Activated T-helper 1 cell treated with anti-CD3 and anti-CD28 coated beads, Interleukin-2, amount 50 U/mL, for 16 hours (primary cell): ENCODE results near the gene MYO15A.

Experiments used
- DNase-seq, 2 donors: peaks; one replicate each; pipeline ENCODE4 v3.0.0-alpha.2; 2020; ENCODE audit warnings: low read depth in 1 of 2, low spot score in 1 of 2

The MYO15A gene, protein sequence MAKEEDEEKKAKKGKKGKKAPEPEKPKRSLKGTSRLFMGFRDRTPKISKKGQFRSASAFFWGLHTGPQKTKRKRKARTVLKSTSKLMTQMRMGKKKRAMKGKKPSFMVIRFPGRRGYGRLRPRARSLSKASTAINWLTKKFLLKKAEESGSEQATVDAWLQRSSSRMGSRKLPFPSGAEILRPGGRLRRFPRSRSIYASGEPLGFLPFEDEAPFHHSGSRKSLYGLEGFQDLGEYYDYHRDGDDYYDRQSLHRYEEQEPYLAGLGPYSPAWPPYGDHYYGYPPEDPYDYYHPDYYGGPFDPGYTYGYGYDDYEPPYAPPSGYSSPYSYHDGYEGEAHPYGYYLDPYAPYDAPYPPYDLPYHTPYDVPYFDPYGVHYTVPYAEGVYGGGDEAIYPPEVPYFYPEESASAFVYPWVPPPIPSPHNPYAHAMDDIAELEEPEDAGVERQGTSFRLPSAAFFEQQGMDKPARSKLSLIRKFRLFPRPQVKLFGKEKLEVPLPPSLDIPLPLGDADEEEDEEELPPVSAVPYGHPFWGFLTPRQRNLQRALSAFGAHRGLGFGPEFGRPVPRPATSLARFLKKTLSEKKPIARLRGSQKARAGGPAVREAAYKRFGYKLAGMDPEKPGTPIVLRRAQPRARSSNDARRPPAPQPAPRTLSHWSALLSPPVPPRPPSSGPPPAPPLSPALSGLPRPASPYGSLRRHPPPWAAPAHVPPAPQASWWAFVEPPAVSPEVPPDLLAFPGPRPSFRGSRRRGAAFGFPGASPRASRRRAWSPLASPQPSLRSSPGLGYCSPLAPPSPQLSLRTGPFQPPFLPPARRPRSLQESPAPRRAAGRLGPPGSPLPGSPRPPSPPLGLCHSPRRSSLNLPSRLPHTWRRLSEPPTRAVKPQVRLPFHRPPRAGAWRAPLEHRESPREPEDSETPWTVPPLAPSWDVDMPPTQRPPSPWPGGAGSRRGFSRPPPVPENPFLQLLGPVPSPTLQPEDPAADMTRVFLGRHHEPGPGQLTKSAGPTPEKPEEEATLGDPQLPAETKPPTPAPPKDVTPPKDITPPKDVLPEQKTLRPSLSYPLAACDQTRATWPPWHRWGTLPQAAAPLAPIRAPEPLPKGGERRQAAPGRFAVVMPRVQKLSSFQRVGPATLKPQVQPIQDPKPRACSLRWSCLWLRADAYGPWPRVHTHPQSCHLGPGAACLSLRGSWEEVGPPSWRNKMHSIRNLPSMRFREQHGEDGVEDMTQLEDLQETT (N-terminal part only)

DNA sequence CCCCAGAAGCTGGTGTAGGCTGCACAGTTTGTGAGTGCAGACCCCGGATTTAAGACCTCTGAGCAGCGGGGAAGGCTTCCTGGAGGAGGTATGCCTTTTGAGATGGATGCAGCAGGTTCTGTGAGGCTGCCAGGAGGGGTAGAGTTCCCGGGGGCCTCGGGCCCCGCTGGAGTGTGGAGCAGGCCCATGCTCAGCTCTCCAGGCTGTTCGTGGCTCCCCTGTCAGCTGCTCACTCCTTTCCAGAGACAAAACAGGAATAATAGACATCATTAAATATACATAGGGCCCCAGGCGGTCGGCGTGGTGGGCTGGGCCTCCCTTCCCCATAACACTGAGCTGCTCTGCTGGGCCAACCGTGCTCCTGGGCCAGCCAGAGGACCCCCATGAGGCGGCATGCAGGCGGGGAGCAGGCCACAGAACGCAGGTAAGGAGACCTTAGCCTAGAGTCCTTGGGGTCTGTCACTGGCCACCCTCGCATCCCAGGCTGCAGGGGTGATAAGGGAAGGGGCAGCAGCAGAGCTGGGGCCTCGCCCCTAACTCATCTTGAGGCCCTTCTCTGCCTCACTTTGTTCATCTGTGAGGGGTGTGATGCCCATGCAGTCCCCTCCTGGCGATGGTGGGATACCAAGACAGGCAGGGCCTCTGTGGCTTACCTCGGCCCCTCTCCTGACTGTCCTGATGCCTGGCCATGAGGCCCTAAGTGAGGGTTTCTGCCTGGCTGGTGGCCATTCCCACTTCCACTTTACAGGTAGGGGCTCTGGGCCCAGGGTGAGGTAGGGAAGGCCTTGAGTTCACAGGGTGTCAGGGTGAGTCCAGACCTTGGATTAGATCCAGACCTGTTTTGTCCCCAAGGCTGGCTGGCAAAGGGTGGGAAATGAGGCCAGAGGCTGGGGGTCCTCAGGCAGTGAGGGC, at the start of gene MYO15A:
Gene MYO15A (plus strand): TSS at position 356 of the 912 bp plus-strand sequence. CDS start 10,045 bp downstream, outside the sequence.
- no peak for DNase-seq

DNA sequence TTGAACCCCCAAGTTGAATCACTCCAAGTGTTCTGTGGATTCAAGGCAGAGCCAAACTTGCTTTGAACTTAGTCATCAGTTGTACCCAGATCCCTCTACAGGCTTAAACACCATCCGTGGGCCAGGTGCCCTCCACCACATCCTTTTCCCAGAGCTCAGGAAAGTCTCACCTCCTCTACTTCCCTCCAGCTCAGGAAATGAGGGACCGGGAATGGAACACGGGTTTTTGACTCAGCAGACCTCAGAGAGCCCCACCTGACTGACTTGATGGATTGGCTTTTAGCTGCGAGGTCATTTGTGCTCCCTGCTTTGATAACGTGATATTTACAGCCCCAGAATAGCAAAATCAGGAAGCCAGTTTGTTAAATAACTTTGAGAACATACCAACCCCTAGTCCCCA, 49.3 kb upstream of the MYO15A start:
- no peak for DNase-seq

DNA sequence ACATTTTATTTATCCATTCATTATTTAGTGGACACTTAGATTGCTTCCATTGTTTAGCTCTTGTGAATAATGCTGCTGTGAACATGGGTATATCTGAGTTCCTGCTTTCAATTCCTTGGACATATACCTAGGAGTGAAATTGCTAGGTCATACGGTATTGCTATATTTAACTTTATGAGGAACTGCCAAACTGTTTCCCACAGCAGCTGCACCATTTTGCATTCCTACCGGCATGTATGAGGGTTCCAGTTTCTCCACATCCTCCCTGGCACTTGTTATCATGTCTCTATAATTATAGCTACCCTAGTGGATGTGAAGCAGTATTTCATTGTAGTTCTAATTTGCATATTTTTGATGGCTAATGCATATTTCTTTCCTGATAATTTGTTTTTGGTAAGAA, 44.5 kb upstream of the MYO15A start:
- DNase-seq, result no peak

DNA sequence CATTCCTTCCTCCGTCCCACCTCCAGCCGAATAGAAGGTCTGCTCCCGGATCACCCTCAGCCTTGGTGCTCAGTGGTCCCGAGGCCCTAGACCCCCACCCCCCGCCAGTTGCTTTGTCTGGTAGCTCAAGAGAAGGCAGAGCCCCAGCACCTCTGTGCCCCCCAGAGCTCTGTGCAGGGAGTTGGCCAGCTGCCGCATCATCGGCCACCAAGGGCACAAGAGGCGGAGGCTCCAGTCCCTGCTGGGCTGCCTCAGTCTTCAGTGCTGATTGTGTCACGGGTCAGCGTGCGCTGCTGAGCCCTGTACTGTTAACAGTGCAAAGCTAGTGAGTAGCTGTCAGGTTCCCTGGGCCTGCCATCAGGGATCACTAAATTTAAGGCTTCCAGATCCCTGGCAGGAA, 43.0 kb upstream of the MYO15A start:
- no peak for DNase-seq

DNA sequence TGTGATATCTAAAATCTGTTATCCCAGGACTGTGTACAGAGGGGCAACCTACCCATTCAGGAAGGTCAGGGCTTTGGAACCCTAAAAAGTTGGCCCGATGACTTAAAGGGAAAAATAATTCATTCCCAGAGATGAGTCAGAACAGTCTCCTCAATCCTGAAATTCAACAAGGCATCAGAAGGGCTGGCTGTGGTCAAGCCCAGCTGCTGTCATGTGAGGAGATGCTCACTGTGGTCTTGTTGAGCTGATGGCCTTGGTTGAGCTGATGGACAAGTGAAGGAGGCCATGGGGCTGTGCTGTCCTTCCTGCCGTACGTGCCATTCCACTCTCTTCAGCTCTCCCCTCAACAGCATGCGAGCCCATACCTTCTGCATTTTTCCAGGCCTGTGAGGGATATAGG, 41.7 kb upstream of the MYO15A start:
- DNase-seq, result no peak

DNA sequence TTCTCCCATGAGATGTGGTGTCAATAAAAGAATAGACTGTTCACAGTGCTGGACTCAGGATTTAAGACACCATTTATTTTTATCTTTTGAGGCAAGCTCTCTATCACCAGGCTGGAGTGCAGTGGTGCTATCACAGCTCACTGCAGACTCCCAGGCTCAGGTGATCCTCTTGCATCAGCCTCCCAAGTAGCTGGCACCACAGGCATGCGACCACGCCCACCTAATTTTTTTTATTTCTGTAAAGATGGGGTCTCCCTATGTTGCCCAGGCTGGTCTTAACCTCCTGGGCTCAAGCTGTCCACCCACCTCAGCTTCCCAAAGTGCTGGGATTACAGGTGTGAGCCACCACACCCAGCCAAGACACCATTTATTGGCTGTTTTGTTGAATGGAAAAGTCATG, 39.5 kb upstream of the MYO15A start:
- DNase-seq, result no peak

DNA sequence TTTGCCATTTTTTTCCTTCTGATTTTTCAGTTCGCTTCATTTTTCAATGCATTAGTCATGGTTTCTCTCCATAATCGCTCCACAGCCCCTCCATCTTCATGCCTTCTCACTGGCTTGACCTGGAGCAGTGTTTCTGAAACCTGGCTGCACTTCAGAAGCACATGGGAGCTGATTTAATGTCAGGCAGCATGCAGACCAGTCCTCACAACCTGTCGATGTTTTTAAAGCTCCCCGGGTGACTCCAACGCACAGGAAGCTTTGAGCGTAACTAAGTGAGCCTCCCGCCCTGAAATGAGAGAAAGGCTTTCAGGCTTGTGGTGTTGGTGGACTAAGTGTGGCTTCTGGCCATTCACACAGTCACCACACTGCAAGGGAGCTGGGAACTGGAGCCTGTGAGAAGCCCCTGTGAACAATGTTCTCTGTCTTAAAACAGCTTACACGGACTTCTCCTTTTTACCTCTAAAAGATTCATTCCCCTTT, 37.7 kb upstream of the MYO15A start:
- no peak for DNase-seq

DNA sequence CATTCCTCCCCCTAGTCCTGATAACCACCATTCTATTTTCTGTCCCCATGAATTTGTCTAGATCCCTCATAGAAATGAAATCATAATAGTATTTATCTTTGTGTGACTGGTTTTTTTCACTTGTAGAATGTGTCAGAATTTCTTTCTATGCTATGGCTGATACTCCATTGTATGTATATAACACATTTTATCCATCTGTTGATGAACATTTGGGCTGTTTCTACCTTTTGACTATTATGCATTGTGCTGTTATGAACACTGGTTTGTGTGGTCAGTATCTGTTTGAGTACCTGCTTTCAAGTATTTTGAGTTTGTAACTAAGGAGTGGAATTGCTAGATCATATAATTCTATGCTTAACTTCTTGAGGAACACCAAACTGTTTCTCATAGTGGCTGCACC, 36.8 kb upstream of the MYO15A start:
- no peak for DNase-seq

DNA sequence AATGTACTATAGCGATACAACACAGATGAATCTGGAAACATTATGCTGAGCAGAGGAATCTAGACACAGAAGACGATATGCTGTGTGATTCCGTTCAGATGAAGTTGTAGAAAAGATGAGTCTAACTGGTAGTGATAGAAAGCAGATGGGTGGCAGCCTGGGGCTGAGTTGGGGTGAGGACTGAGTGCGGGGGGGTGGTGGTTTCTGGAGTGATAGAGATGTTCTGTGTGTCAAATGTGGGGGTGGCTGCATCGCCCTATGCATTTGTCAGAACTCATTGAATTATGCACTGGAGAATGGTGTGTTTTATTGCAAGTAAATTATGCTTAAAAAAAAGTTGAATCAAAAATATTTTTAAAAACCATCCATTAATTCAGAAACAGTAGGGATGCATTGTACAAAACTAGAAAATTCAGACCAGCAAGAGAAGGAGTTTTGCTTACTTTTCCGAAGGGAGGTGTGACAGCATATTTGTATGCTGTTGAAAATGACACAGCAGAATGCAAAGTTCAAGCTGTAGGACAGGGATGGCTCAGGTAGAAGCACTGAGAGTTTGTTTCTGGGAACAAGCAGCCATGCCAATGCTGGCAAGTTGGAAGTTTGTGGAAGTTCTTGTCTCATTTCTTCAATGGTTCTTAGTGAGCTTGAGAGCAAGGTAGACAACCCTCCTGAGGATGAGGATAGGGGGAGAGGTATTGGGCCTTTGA, 33.8 kb upstream of the MYO15A start:
- no peak for DNase-seq

DNA sequence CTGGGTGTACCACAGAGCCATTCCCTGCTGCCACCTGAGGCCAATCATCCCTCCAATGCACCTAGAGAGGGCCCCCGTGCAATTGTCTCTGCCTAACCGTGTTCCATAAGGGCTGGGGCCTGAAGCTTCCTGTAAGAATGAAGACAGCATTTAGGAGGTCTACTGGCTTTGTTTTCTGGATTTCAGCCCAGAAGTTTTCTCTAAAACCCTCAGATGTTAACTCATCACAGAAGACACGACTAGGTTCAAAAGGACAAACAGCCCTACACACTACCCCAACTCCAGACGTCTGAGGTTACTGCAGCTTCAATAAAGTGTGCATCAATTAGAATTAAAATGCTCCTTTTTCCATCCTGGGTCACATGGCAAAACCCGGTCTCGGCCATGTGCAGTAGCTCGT, 31.6 kb upstream of the MYO15A start:
- DNase-seq, result no peak

DNA sequence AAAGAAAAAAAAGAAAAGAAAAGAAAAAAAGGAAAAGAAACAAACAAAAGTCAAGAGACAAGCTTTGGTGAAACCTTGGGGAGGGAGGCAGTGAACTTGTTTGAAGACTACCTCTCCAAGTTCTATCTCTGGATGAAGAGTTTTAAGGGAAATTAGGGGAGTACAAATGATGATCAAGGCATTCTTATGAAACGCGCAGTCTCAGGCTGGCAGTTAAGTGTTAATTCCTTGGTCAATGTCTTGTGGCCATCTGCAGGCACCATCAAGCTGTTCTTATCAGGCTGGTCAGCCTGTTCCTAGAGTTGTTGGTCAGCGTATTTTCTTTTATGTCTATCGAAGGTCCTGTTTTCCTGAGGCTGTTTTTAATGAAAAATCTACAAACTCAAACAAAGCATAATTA, 29.0 kb upstream of the MYO15A start:
- DNase-seq, result no peak

DNA sequence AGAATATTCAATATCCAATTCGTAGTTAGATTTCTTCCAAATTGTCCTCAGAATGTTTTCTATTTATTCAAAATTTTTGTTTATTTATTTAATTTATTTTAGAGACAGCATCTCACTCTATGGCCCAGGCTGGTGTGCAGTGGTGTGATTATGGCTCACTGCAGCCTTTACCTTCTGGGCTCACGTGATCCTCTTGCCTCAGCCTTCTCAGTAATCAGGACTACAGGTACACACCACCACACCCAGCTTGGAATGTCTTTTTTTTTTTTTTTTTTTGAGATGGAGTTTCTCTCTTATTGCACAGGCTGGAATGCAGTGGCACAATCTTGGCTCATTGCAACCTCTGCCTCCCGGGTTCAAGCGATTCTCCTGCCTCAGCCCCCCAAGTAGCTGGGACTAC, 24.3 kb upstream of the MYO15A start:
- DNase-seq, result no peak

DNA sequence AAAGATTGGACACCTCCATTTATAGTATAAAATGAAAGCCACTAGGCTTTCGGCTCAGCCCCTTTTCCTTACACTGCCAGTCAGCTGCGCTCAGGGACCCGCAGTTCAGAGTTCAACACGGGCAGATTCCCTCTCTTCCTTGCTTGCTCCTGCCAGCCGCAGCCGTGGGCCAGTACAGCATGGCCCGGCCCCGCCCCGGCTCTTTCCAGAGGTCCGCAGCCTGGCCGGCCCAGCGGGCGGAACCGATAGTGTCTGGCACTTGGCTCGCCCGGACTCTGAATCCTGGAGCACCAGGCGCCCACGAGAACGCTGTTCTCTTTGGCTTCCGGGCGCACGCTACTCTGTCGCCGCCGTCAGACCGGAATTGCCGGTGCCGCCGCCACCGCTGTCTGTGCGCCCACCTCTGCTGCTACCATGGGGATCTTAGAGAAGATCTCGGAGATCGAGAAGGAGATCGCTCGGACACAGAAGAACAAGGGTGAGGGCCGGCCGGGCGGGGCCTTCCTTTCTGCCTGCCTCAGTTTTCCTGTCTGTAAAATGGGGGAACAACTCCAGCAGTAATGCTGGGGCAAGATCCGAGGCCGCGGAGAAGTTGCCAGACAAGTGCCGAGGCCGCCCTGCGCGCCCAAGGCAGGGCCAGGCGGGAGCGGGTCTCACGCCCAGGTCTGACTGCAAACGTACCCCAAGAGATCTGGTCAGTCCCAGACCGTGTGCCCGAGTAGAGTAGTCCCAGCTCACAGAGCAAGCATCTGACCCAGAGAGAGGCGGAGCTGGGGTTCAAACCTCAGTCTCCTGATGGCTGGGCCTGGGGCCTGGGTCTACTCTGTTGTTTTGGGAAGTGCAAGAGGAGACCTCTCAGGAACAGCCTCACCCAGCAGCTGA, 20.7 kb upstream of the MYO15A start, which contains the start of gene DRG2:
Gene DRG2 (plus strand): TSS at position 339 of the 882 bp plus-strand sequence. CDS start 76 bp downstream, at position 415.
- peak; percentile 80 to 85 for DNase-seq

DNA sequence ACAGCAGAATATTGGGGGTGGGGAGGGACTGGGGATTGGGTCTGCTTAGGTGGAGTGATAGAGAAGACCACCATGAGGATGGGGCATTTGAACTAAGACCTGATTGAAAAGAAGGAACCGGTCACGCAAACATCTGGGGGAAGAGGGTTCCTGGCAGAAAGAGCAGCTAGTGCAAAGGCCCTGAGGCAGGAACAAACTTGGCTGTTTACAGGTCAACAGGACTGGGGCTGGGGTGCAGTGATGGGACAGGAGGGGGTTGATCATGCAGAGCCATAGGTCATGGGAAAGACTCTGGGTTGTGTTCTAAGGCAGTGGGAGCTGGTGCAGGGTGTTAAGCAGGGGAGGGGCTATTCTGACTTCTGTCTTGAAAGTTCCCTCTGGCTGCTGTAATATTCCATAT, 18.9 kb upstream of the MYO15A start:
- no peak for DNase-seq

DNA sequence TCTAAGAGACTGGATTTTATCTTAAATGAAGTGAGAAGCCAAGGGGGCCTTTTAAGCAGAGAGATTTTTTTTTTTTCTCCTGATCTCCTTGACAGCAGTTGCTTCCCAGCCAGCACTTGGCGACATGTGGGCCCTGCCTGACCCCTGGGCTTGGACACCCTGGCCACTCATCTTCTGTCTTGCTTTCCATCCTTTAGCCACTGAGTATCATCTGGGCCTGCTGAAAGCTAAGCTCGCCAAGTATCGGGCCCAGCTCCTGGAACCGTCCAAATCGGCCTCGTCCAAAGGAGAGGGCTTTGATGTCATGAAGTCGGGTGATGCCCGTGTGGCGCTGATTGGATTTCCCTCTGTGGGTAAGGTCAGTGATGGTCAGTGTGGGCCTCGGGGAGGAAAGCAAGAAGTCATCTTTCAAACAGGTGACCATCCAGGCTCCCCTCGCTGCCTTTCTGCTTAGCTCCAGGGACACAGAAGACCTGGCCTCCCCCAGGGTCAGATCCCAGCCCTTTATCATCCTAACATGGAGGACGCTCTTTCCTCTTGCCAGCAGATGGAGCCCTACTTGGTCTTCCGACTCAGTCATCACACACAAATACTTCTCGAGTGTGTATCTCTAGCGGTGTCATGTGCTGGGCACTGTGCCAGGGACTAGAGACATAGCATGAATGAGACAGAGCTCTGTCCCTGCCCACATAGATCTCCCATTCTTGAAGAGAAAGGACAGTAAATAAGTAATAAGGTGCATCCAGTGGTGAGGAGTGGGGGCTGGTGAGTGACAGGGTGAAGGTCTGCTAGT, 14.7 kb upstream of the MYO15A start:
- no peak for DNase-seq

DNA sequence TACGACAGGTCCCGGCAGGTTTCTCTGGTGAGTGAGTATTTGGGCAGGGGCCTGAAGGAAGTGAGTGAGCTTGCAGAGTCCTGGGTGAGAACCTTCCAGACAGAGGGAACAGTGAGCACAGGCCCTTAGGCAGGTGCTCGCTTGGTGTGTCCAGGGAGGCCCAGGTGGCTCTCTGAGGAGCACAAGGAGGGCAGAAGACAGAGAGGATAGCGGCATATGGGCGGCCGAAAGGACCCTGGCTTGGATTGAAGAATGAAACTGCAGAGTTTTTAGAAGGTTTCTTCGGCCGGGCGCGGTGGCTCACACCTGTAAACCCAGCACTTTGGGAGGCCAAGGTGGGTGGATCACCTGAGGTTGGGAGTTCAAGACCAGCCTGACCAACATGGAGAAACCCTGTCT, 14.1 kb upstream of the MYO15A start:
- DNase-seq, result no peak

DNA sequence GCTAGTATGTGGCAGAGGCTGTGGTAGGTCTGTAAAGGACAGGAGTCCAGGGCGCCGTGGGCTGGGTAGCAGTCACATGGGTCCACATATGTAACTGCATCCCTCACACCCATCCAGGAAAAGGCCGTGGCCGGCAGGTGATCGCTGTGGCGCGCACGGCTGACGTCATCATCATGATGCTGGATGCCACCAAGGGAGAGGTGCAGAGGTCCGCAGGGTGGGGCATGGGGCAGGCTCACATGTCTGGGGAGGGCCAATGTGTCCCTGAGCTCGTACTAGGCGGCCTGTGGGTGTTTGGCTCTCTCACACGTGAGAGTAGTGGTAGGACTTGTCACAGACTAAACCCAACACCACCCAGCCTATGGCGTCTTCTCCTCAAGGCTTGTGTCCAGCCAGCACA, 9.0 kb upstream of the MYO15A start:
- no peak for DNase-seq

DNA sequence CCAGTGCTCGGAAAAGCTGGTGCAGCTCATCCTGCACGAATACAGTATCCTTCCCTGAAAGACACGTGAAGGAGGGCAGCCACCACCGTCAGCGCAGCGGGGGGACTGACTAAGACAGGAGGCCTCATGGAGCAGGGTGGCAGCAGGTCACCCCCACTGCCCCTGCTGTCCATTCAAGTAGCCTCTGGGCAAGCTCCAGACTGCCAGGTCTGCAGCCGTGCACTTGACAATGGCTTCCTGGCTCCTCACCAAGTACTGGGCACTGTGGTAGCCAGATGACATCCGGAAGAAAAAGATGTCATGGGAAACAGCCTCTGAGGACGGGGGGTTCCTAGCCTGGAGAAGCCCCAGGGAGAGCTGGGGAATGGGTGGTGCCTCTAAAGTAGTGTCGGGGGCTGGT, 7.9 kb upstream of the MYO15A start:
- DNase-seq, result no peak
